IMR-90 (cell line): ENCODE measurements around the gene FNBP1L. TPM values are rescaled to one million over a fixed set of nuclear protein-coding genes. Genes with fewer than 3 reads are reported as not detected.

Experiments used
- ATAC-seq: fragments of 200-7000 bp; cut with Tn5 transposase; 2 replicates; pipeline ENCODE4 v1.9.1; 2020; ENCODE audit warnings: low read depth, mild to moderate bottlenecking, moderate library complexity
- BruUV-seq: library from RNA; stranded (reverse); fragments of 400-500 nt; replicated peaks from 2 replicates; lab custom pipeline; 2021; lab: Mats Ljungman, UMichigan
- CTCF ChIA-PET: fragments of 300-600 bp; formaldehyde crosslinking; extraction: SDS; loops from one replicate; lab custom pipeline; 2021; ENCODE audit warnings: antibody characterized with exemption; lab: Yijun Ruan, JAX
- POLR2A ChIA-PET: fragments of 300-600 bp; sonication (Branson Sonifier 250); formaldehyde crosslinking; loops from one replicate; lab custom pipeline; 2022; ENCODE audit warnings: antibody characterized with exemption; ENCODE audit not compliant: unreplicated experiment; lab: Charles Lee
- DNase-seq: peaks from one replicate; pipeline ENCODE4 v3.0.0; 2013
- H2AFZ ChIP-seq: replicated peaks from 2 replicates; pipeline ENCODE3; 2013; ENCODE audit warnings: low read length, mild to moderate bottlenecking; ENCODE audit not compliant: poor library complexity
- H2AK5ac ChIP-seq: 2 replicates; pipeline ENCODE4 v1.6.1; 2013; ENCODE audit warnings: low read depth, low read length, inconsistent platforms
- H2AK9ac ChIP-seq: replicated peaks from 2 replicates; pipeline ENCODE3; 2013; ENCODE audit warnings: mild to moderate bottlenecking, low read depth, low read length, moderate library complexity; ENCODE audit not compliant: poor library complexity
- H2BK120ac ChIP-seq: 2 replicates; pipeline ENCODE4 v1.6.1; 2013; ENCODE audit warnings: low read depth, low read length, inconsistent platforms
- H2BK15ac ChIP-seq: 3 replicates; pipeline ENCODE4 v1.6.1; 2013; ENCODE audit warnings: low read depth, low read length, inconsistent platforms
- H2BK20ac ChIP-seq: 2 replicates; pipeline ENCODE4 v1.6.1; 2013; ENCODE audit warnings: low read depth, mild to moderate bottlenecking, inconsistent platforms, low read length, moderate library complexity
- H2BK5ac ChIP-seq: 2 replicates; pipeline ENCODE4 v1.6.1; 2013; ENCODE audit warnings: mild to moderate bottlenecking, low read depth, low read length, inconsistent platforms; ENCODE audit not compliant: poor library complexity, severe bottlenecking
- H3K14ac ChIP-seq: replicated peaks from 2 replicates; pipeline ENCODE4 v1.6.1; 2013; ENCODE audit warnings: low read depth, low read length, inconsistent platforms
- H3K18ac ChIP-seq: 2 replicates; pipeline ENCODE4 v1.6.1; 2013; ENCODE audit warnings: low read depth, low read length, control low read depth
- H3K23ac ChIP-seq: 2 replicates; pipeline ENCODE4 v1.6.1; 2013; ENCODE audit warnings: low read depth, low read length, inconsistent platforms
- H3K27ac ChIP-seq: 2 replicates; pipeline ENCODE4 v1.5.1; 2013; ENCODE audit warnings: mild to moderate bottlenecking, control low read depth, low read length; ENCODE audit not compliant: insufficient read depth
- H3K27me3 ChIP-seq: 2 replicates; pipeline ENCODE4 v1.6.1; 2013; ENCODE audit warnings: low read length; ENCODE audit not compliant: control insufficient read depth, insufficient read depth
- H3K36me3 ChIP-seq: 2 replicates; pipeline ENCODE4 v1.6.1; 2013; ENCODE audit warnings: low read length, mixed read lengths; ENCODE audit not compliant: control insufficient read depth, insufficient read depth
- H3K4ac ChIP-seq: 2 replicates; pipeline ENCODE4 v1.6.1; 2013; ENCODE audit warnings: low read depth, low read length, inconsistent platforms
- H3K4me1 ChIP-seq: 2 replicates; pipeline ENCODE4 v1.6.1; 2013; ENCODE audit warnings: low read length, mixed read lengths; ENCODE audit not compliant: control insufficient read depth, insufficient read depth
- H3K4me2 ChIP-seq: 2 replicates; pipeline ENCODE4 v1.6.1; 2013; ENCODE audit warnings: low read depth, mild to moderate bottlenecking, control low read depth, low read length, moderate library complexity
- H3K4me3 ChIP-seq: 2 replicates; pipeline ENCODE4 v1.5.1; 2013; ENCODE audit warnings: low read depth, mild to moderate bottlenecking, control low read depth, low read length, moderate library complexity; ENCODE audit not compliant: insufficient read depth
- H3K56ac ChIP-seq: 2 replicates; pipeline ENCODE4 v1.6.1; 2013; ENCODE audit warnings: low read length, inconsistent platforms; ENCODE audit not compliant: insufficient read depth; ENCODE audit errors: extremely low read depth
- H3K79me1 ChIP-seq, 2 experiments: 2 replicates each; pipeline ENCODE4 v1.6.1; 2013; ENCODE audit warnings: low read length in 2 of 2, inconsistent platforms in 1 of 2, low read depth in 1 of 2
- H3K9ac ChIP-seq: 2 replicates; pipeline ENCODE4 v1.6.1; 2013; ENCODE audit warnings: low read depth, low read length, control low read depth
- H3K9me1 ChIP-seq: 2 replicates; pipeline ENCODE4 v1.6.1; 2013; ENCODE audit warnings: low read length, inconsistent platforms; ENCODE audit not compliant: insufficient read depth
- H3K9me3 ChIP-seq: 2 replicates; pipeline ENCODE4 v1.6.1; 2013; ENCODE audit warnings: low read length; ENCODE audit not compliant: control insufficient read depth, insufficient read depth
- H4K20me1 ChIP-seq: 2 replicates; pipeline ENCODE4 v1.6.1; 2013; ENCODE audit warnings: low read length, inconsistent platforms; ENCODE audit not compliant: insufficient read depth
- H4K5ac ChIP-seq: 2 replicates; pipeline ENCODE4 v1.6.1; 2013; ENCODE audit warnings: mild to moderate bottlenecking, low read depth, low read length, control low read depth
- H4K8ac ChIP-seq, 2 experiments: 2 replicates each; pipeline ENCODE4 v1.6.1; 2013; ENCODE audit warnings: low read depth in 2 of 2, low read length in 2 of 2, control low read depth in 1 of 2, inconsistent platforms in 1 of 2
- H4K91ac ChIP-seq: 2 replicates; pipeline ENCODE4 v1.6.1; 2013; ENCODE audit warnings: low read depth, low read length, inconsistent platforms; ENCODE audit not compliant: insufficient read depth
- BHLHE40 ChIP-seq: fragments of 150-350 bp; IDR thresholded peaks from 2 replicates; pipeline ENCODE4 v1.6.1; 2016; ENCODE audit warnings: mild to moderate bottlenecking, low read depth, low read length
- CEBPB ChIP-seq: IDR thresholded peaks from 2 replicates; pipeline ENCODE4 v1.6.1; 2012; ENCODE audit warnings: low read depth, low read length, improper control_type of control experiment
- CHD1 ChIP-seq: IDR thresholded peaks from 2 replicates; pipeline ENCODE4 v1.6.1; 2012; ENCODE audit warnings: low read depth, low read length, improper control_type of control experiment
- FOS ChIP-seq: fragments of 150-350 bp; IDR thresholded peaks from 2 replicates; pipeline ENCODE4 v1.6.1; 2016; ENCODE audit warnings: low read depth, low read length
- MAZ ChIP-seq: IDR thresholded peaks from 2 replicates; pipeline ENCODE4 v1.6.1; 2012; ENCODE audit warnings: low read depth, mild to moderate bottlenecking, low read length, improper control_type of control experiment, moderate library complexity, borderline replicate concordance
- NFE2L2 ChIP-seq: fragments of 150-350 bp; IDR thresholded peaks from 2 replicates; pipeline ENCODE4 v1.6.1; 2016; ENCODE audit warnings: low read depth, mild to moderate bottlenecking, low read length
- POLR2A ChIP-seq: IDR thresholded peaks from 2 replicates; pipeline ENCODE4 v1.6.1; 2012; ENCODE audit warnings: mild to moderate bottlenecking, low read depth, low read length
- RCOR1 ChIP-seq: IDR thresholded peaks from 2 replicates; pipeline ENCODE4 v1.6.1; 2012; ENCODE audit warnings: mild to moderate bottlenecking, low read length, improper control_type of control experiment; ENCODE audit not compliant: insufficient replicate concordance
- RFX5 ChIP-seq: IDR thresholded peaks from 2 replicates; pipeline ENCODE4 v1.8.0; 2012; ENCODE audit warnings: low read depth, mild to moderate bottlenecking, low read length, moderate library complexity
- WGBS, 2 experiments: methylation state at CpG; one replicate each; pipeline versions ENCODE4 v1.1.5 to v1.1.7; 2013; ENCODE audit warnings: missing lambda C conversion rate in 2 of 2; ENCODE audit not compliant: insufficient read length in 1 of 2; ENCODE audit errors: extremely low coverage in 2 of 2; 5-methylcytosine and 5-hydroxymethylcytosine counted together
- dilution Hi-C: fragments of 300-500 bp; cut with HindIII; formaldehyde crosslinking; loops from one replicate; pipeline ENCODE4 v1.14.3; 2018; ENCODE audit warnings: low sequenced_read_pairs; ENCODE audit not compliant: unreplicated experiment
- in situ Hi-C: fragments of 300-500 bp; cut with MboI; formaldehyde crosslinking; loops from 3 replicates; pipeline ENCODE4 v1.14.3; 2019; ENCODE audit warnings: low sequenced_read_pairs, inconsistent platforms, mixed read lengths
- intact Hi-C: fragments of 100-400 bp; cut with micrococcal nuclease; formaldehyde crosslinking; loops from 2 replicates; pipeline ENCODE4 v1.10.0; 2022
- polyA plus RNA-seq, 3 experiments: library from polyadenylated mRNA; depleted of rRNA; stranded (reverse); fragments of >200 nt; gene quantifications; 2 replicates each; pipeline ENCODE4 v1.2.3, GENCODE V29; 2012; ENCODE audit warnings: low replicate concordance in 1 of 3
- total RNA-seq: library from RNA; depleted of rRNA; stranded (reverse); fragments of >200 nt; gene quantifications from 2 replicates; pipeline ENCODE4 v1.2.3, GENCODE V29; 2012
- TF ChIP-seq, protein P1 (sequence below): fragments of 150-350 bp; IDR thresholded peaks from 2 replicates; pipeline ENCODE4 v1.6.1; 2017; ENCODE audit warnings: mild to moderate bottlenecking, antibody characterized with exemption, low read length, low read depth
- TF ChIP-seq, protein P2 (sequence below): fragments of 150-350 bp; IDR thresholded peaks from 2 replicates; pipeline ENCODE4 v1.6.1; 2016; ENCODE audit warnings: low read depth, mild to moderate bottlenecking, low read length, moderate library complexity, borderline replicate concordance

FNBP1L gene
- total and polyA plus RNA-seq, 2 of the 4 experiments (the other 2 are of a cell fraction): 9.3 to 15.2 TPM

DNA sequence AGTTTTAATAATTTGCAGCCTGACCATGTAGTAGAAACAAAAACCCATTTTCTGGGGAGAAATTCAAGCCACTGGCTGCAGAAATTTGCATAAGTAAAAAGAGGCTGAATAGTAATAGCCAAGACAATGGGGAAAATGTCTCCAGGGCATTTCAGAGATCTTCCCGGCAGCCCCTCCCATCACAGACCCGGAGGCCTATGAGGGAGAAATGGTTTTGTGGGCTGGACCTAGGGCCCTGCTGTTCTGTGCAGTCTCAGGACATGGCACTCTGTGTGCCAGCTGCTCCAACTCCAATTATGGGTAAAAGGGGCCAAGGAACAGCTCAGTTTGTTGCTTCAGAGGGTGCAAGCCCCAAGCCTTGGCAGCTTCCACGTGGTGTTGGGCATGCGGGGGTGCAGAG is 39.7 kb upstream of the FNBP1L start:
- Histone ChIP-seq H3K23ac (no peak overlapping the region), H3K4me1 (no peaks in the 10 kb centered on the region), H3K56ac (no peak overlapping the region), H2AFZ (no peak overlapping the region), H3K14ac (no peak overlapping the region), H2BK15ac (no peak overlapping the region), H2AK9ac (no peak overlapping the region), H3K27ac (no peak overlapping the region), H4K91ac (no peak overlapping the region), H2BK5ac (no peak overlapping the region), H2BK120ac (no peak overlapping the region), H3K79me1 (no peaks in the 10 kb centered on the region), H3K9me3 (0 out of 2 replicates have a peak, but pooled peaks cover 6% of the 10 kb centered on the region), H3K9me1 (no peaks in the 10 kb centered on the region), H2BK20ac (no peak overlapping the region), H3K4ac (no peak overlapping the region), H4K8ac (no peak overlapping the region), H4K5ac (no peak overlapping the region), H3K4me3 (no peak overlapping the region), H2AK5ac (no peak overlapping the region), H3K18ac (no peak overlapping the region), H4K20me1 (no peaks in the 10 kb centered on the region), H3K27me3 (no peaks in the 10 kb centered on the region), H3K36me3 (no peaks in the 10 kb centered on the region), H3K9ac (no peak overlapping the region), H3K4me2 (no peak overlapping the region)
- DNase-seq (no peak), ATAC-seq (no peak)
- intact Hi-C loops: no loop called here
- in situ Hi-C loops: no loop called here
- no peak for TF ChIP-seq RFX5
- no peak for TF ChIP-seq RCOR1
- TF ChIP-seq, protein P1, sequence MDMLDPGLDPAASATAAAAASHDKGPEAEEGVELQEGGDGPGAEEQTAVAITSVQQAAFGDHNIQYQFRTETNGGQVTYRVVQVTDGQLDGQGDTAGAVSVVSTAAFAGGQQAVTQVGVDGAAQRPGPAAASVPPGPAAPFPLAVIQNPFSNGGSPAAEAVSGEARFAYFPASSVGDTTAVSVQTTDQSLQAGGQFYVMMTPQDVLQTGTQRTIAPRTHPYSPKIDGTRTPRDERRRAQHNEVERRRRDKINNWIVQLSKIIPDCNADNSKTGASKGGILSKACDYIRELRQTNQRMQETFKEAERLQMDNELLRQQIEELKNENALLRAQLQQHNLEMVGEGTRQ: no peak
- no peak for TF ChIP-seq FOS
- no peak for TF ChIP-seq MAZ
- no peak for TF ChIP-seq BHLHE40
- no peak for TF ChIP-seq CHD1
- no peak for TF ChIP-seq NFE2L2
- no peak for TF ChIP-seq POLR2A
- TF ChIP-seq CEBPB: no peak
- TF ChIP-seq, protein P2, sequence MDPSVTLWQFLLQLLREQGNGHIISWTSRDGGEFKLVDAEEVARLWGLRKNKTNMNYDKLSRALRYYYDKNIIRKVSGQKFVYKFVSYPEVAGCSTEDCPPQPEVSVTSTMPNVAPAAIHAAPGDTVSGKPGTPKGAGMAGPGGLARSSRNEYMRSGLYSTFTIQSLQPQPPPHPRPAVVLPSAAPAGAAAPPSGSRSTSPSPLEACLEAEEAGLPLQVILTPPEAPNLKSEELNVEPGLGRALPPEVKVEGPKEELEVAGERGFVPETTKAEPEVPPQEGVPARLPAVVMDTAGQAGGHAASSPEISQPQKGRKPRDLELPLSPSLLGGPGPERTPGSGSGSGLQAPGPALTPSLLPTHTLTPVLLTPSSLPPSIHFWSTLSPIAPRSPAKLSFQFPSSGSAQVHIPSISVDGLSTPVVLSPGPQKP: no peak
- dilution Hi-C loops: no loop called here
- BruUV-seq: no TSS peak
- CTCF ChIA-PET: no interaction called here
- POLR2A ChIA-PET: no interaction called here
- no CpG with 5 or more reads among the region's 4 CpGs for whole genome bisulfite sequencing, 2 experiments
